Measurements from ENCODE around the gene GLMP.
"Not testable (repeated sequence)": the region's sequence is repeated elsewhere in the genome, so short reads cannot be mapped to it uniquely, and the experiment has no call there.

The GLMP gene, protein sequence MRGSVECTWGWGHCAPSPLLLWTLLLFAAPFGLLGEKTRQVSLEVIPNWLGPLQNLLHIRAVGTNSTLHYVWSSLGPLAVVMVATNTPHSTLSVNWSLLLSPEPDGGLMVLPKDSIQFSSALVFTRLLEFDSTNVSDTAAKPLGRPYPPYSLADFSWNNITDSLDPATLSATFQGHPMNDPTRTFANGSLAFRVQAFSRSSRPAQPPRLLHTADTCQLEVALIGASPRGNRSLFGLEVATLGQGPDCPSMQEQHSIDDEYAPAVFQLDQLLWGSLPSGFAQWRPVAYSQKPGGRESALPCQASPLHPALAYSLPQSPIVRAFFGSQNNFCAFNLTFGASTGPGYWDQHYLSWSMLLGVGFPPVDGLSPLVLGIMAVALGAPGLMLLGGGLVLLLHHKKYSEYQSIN

DNA sequence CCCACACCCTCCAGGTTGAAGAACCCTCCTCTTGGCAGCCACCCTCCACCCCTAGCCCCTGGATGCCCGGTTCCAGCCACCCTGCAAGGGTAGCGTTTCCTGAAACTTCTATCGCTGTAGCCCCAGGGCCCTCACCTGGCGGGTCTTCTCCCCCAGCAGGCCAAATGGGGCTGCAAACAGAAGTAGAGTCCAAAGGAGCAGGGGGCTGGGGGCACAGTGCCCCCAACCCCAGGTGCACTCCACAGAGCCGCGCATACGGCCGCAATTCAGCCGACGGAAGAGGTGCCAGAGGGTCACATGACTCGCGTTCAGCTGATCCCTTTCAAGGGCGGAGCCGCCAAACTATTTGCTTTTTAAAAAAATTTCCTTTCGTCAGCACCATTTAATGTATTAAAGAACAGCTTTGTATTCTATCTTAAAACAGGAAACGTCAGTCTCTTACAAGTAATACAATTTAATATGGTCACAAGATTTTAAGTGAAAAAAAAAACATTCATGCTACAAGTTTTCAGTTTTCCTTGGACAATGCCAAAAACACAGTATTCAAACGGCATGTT, at the start of gene GLMP:
Gene GLMP, minus strand, starts transcription at position 289 of the 557 bp plus-strand sequence. Its CDS starts 34 bp downstream, at position 255.
- DNase-seq = peak; percentile 11 to 14

DNA sequence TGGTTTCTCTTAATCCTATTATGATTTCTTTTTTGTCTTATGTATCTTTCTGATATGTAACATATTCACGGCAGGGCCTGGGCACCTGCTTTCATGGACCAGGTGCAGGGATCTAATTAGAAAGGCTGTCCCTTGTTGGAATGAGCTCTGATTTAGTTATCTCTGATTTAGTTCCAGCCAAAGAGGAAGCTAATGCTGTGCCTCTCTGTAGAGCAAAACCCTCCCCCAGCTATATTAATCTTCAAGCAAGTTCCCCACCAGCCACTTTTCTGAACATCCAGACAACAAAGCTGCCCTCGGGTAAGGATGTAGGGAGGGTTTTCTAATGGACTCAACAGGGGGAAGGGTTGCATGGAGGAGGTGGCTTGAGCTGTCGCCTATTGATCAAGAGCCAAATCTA, 48.9 kb upstream of the GLMP start:
- no peak for DNase-seq

DNA sequence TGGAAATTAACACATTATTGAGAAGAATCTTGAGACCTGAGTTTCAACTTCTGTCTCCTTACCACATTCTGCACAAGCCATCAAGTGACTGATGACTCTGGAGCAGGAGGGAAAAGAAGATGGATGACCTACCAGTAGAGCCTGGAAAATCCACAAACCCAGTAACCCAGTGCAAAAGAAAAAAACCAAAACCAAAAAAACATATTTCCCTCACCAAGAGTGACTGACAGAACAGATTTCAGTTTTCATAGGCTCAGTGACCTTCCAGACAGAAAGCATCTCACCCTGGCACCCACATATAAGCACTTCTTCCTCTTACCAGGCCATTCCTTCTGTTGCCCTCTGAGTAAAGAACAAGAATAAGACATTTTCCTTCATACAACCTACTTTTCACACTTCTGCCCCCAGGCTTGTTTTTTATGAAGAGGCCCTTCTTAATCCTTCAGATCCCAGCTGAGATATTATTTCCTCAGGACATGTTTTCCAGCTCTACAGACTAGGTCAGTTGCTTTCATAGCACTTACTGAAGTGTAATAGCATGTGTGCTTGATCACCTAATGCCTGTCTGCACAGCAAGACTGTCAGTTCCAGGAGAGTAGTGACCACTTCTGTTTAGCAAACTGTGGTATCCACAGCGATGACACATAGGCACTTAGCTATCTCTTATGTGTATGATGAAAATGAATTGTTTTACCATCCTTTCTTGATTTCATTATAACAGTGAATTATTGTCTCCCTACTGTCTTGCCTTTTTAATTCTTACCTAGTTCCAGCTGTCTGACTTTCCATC, 46.9 kb upstream of the GLMP start:
- no peak for DNase-seq

- DNase-seq = peak; percentile 98 to 100
Measured at GRCh38 chr1:156338180-156338976, 42.9 kb upstream of the GLMP start, which contains the start of the genes CCT3 and TSACC. Gene CCT3, minus strand, starts transcription at chr1:156338292. Its CDS starts 108 bp downstream, at chr1:156338184. Gene TSACC, plus strand, starts transcription at chr1:156338526. Its CDS starts 1,232 bp downstream, at chr1:156339758.

DNA sequence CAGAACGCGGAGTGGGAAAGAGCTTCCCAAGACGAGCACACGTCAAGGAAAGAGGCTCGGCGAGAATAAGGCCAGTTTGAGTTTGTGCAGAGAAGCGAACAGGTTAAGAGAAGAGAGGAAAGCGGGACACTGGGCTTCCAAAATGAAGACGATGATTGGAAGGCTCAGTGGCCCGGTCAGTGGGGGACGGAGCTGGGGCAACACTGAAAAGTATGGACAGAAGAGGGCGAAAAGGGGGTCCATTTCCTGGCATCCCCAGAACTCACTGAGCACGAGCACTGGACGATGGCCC, 42.4 kb upstream of the GLMP start:
- DNase-seq = no peak

GRCh38 chr1:156337052-156337887, 41.8 kb upstream of the GLMP start:
- DNase-seq = no peak

GRCh38 chr1:156336242-156336641, 40.8 kb upstream of the GLMP start:
- DNase-seq = no peak

- DNase-seq = not testable (repeated sequence)
Measured at GRCh38 chr1:156323179-156323578, 27.7 kb upstream of the GLMP start.

GRCh38 chr1:156320560-156320959, 25.1 kb upstream of the GLMP start:
- no peak for DNase-seq

- DNase-seq = peak in 1 of 2 donors; percentile 2
Measured at GRCh38 chr1:156319664-156320063, 24.2 kb upstream of the GLMP start.

DNA sequence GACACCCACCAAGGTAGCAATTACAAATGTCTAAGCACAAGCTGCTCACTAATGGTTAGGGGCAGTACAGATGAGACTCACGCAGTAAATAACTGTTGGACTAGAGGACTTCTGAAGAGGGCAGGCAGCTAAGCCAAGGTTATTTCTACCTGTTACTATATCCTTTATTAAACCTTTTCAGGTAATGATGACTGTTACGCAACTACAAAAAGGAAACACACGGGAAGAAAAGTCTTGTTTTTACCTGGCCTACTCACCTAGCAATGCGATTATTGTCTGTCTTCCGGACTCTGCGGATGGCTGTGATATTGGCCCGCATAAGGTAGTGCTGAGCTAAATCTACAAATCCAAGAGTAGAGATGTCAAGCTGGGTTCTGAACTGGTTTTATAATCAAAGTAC, 21.4 kb upstream of the GLMP start:
- DNase-seq = no peak

DNA sequence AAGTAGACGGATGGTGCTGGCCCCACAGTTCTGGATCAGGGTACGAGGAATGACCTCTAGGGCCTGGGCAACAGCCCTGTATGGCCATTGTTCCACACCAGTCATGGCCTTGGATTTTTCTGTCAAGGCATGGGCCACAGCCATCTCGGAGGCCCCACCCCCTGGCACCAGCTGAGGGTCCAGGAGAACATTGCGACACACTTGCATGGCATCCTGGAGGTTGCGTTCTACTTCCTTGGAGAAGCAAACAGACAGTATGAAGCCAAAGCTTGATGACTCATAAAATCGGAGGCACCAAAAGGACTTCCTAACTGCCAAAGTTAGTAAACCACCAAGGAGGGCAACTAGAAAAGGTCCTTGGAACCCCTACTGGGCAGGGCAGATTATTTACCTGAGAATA, 15.5 kb upstream of the GLMP start:
- DNase-seq = no peak

DNA sequence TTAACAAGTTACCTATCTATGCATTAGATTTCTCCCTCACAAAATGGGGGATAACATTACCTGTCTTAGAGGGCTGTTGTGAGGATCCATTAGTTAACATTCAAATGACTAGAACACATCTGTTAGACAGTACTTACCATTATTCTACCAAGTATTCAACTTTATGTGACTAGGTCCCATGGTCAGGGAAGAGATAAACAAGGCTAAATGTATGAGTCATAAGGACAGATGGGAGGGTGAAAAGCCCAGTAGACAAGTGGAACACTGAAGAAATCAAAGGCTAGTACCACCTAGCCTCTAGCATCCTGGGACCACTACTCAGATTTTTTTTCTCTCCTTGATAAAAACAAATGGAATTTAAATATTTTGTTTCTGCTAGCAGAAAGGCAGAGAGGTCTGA, 12.6 kb upstream of the GLMP start:
- DNase-seq = no peak

GRCh38 chr1:156305215-156305614, 9.7 kb upstream of the GLMP start:
- no peak for DNase-seq

DNA sequence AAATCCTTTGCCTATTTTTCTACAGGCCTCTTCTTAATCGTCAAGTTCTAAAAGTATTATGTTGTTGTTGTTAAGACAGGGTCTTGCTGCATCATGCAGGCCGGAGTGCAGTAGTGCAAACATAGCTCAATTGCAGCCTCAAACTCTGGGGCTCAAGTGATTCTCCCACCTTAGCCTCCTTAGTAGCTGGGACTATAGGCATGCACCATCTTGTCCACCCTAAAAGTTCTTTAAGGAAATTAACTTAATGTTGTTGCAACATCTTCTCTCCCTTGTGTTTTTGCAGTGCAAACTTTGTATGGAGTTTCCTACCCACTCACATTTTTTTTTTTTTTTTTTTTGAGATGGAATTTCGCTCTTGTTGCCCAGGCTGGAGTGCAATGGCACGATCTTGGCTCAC, 7.8 kb upstream of the GLMP start:
- no peak for DNase-seq

DNA sequence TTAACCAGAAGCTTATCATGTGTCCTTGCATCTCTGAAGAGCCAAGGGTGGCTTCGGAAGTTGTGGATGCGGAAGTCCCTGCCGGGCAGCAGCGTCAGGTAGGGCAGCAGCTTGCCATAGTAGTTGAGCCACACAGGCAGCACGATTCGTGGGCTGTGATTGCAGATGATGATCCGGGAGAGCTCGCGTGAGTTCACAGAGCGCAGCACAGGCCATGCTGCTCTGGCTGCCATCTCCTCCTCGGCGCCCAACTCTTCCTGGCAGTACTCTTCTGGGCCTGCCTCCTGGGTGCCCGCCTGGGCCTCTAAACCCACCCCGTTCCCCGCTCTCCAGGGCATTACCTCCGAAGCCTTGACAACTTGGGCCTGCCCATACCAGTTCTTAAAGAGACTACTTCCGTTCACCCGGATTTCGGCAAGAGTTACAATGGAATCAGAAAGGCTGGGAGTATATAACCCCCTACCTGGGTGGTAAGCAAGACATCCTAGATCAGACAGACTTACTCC, 3.4 kb upstream of the GLMP start, which contains the start of gene VHLL:
Gene VHLL, minus strand, starts transcription at position 456 of the 506 bp plus-strand sequence. Its CDS starts 118 bp downstream, at position 338.
- no peak for DNase-seq

DNA sequence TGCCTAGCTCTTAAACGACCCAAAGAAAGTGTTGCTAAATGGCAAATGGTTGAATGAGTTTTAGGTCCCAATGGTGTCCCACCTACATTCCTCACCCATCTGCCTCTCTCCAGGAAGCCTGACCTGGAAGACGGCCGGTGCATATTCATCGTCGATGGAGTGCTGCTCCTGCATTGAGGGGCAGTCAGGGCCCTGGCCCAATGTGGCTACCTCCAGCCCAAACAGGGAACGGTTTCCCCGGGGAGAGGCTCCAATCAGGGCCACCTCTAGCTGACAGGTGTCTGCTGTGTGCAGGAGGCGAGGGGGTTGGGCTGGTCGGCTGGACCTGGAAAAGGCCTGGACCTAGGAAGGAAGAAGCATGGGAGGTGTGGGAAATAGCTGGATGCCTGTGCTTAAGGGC, 1.6 kb downstream of the GLMP start:
- DNase-seq = no peak

GRCh38 chr1:156293098-156293434, 2.4 kb downstream of the GLMP start:
- no peak for DNase-seq

DNA sequence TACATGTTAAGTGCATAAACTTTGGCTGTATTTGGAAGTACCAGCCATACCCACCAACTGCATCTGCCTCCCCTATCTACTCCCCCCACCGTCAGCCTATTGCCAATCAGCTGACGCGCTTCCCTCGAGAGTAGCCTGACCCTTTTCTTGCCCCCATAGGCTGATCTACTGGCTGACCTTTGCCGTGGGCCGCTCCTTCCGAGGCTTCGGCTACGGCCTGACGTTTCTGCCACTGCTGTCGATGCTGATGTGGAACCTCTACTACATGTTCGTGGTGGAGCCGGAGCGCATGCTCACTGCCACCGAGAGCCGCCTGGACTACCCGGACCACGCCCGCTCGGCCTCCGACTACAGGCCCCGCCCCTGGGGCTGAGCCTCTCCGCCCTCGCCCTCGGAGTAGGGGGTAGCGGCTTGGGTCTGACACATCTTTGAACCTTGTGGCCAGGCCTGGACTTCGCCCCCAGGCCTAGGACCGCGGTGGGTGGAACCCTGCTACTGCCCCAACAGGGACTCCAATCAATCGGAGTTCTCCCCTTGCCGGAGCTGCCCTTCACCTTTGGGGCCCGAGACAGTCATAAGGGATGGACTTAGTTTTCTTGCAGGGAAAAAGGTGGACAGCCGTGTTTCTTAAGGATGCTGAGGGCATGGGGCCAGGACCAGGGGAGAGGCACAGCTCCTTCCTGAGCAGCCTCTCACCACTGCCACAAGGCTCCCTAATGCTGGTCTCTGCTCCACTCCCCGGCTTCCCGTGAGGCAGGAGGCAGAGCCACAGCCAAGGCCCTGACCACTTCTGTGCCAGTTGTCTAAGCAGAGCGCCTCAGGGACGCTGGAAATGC, 4.0 kb downstream of the GLMP start:
- DNase-seq = no peak

DNA sequence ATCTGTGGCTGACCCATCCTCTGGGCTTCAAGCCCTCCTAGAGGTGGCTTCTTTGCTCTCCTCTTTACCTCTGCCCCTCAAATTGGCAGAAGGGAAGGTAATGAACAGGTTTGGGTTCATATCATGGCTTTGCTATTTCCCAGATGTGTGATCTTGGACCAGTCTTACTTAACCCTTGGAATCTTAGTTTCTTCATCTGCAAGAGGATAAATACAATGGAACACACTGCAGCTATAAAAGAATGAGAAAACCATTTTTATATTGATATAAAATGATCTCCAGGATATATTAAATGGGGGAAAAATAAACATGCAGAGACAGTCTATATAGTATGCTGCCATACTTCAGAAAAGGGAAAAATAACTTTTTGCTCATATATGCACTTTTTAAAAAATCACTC, 5.6 kb downstream of the GLMP start:
- DNase-seq = no peak

- DNase-seq = no peak
Measured at GRCh38 chr1:156286061-156286460, 9.4 kb downstream of the GLMP start.

All from bone marrow (tissue), 2 donors.